Astrocyte of the cerebellum (primary cell): ENCODE results near the gene PSG6.
"Not testable (repeated sequence)": the region's sequence is repeated elsewhere in the genome, so short reads cannot be mapped to it uniquely, and the experiment has no call there.

Experiments
- DNase-seq: peaks from one replicate; pipeline ENCODE4 v3.0.0-alpha.2; 2011; ENCODE audit warnings: low read depth
- H3K4me3 ChIP-seq: 2 replicates; pipeline ENCODE4 v1.5.1; 2011; ENCODE audit warnings: mild to moderate bottlenecking, low read depth, low read length, moderate library complexity
- in situ Hi-C: cut with HindIII; loops from 2 replicates; pipeline ENCODE4 v1.10.0; 2017; ENCODE audit warnings: low sequenced_read_pairs
- TF ChIP-seq, protein P1 (sequence below): IDR thresholded peaks from 2 replicates; pipeline ENCODE4 v1.5.1; 2012; ENCODE audit warnings: low read length, low read depth, moderate library complexity, mild to moderate bottlenecking; ENCODE audit errors: missing control alignments

PSG6 gene

DNA sequence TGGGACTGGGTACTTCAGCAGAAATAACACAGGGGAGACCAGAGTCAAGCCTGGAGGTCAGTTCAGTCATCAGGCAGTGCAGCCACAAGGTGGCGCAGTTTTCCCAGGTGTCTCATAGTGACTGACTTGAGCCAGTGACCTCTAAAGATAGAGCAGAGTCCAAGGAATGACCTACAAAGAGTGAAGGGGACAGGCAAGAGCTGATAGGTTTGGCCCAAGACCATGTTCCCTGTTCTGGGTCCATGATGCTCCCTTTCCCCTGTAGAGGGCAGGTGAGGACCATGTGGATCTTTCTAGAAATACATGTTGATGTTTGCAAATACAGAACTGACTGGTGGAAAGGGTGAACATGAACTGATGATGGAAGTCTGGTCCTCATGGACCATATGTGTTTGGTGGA, 12.5 kb upstream of the PSG6 start:
- H3K4me3 ChIP-seq, DNase-seq, in situ Hi-C loops: not testable (repeated sequence)
- TF ChIP-seq, protein P1, sequence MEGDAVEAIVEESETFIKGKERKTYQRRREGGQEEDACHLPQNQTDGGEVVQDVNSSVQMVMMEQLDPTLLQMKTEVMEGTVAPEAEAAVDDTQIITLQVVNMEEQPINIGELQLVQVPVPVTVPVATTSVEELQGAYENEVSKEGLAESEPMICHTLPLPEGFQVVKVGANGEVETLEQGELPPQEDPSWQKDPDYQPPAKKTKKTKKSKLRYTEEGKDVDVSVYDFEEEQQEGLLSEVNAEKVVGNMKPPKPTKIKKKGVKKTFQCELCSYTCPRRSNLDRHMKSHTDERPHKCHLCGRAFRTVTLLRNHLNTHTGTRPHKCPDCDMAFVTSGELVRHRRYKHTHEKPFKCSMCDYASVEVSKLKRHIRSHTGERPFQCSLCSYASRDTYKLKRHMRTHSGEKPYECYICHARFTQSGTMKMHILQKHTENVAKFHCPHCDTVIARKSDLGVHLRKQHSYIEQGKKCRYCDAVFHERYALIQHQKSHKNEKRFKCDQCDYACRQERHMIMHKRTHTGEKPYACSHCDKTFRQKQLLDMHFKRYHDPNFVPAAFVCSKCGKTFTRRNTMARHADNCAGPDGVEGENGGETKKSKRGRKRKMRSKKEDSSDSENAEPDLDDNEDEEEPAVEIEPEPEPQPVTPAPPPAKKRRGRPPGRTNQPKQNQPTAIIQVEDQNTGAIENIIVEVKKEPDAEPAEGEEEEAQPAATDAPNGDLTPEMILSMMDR, result peak; percentile 47

DNA sequence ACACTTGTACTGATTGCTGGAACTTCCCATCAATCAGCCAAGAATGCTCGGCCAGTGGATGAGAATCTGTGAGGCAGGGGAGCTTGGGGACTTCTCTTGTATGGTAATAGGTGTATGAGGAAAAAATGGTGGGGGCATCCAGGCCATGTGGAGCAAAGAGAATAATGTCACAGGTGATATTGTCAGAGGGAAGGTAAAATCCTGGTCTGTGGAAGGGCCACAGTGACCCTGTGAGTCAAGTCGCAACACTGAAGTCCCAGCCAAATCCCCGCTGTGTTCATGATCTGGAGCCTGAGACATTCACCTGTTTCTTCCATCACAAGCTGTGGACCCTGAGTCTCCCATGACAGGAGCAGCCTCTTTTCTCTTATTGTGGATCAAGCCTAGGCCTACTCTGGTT, 11.2 kb upstream of the PSG6 start:
- H3K4me3 ChIP-seq, result no peak overlapping the region
- in situ Hi-C loops, result no loop called here
- TF ChIP-seq, protein P1, result no peak
- no peak for DNase-seq

DNA sequence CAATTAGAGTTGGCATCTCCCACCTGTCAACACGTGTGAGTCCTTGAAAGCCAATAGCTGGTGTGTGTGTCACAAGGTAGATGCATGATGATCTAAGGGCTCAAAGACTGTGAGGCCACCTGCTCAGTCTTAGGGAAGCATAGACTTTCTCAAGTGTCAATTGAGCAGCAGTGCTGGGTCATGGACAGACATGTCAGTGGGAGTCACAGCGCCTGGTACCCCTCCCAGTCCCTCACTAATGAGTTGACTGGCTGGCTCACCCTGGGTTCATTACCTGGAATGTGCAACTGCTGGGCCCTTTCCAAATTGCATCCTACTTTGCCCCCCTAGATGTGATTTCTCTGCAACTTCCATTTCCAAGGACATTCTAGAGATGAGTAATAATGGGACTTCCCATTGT, 9.1 kb upstream of the PSG6 start:
- in situ Hi-C loops, result no loop called here
- no peak for DNase-seq
- no peak overlapping the region for H3K4me3 ChIP-seq
- TF ChIP-seq, protein P1, result no peak

DNA sequence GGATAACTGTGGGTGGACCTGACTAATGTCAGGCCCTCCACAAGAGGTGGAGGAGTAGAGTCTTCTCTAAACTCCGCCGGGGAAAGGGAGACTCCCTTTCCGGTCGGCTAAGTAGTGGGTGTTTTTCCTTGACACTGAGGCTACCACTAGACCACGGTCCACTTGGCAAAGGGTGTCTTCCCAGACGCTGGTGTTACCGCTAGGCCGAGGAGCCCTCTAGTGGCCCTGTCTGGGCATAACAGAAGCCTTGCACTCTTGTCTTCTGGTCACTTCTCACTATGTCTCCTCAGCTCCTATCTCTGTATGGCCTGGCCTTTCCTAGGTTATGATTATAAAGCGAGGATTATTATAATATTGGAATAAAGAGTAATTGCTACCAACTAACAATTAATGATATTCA, 5.4 kb upstream of the PSG6 start:
- TF ChIP-seq, protein P1, result peak; percentile 77
- in situ Hi-C loops, H3K4me3 ChIP-seq: not testable (repeated sequence)
- DNase-seq, result peak; percentile 22

DNA sequence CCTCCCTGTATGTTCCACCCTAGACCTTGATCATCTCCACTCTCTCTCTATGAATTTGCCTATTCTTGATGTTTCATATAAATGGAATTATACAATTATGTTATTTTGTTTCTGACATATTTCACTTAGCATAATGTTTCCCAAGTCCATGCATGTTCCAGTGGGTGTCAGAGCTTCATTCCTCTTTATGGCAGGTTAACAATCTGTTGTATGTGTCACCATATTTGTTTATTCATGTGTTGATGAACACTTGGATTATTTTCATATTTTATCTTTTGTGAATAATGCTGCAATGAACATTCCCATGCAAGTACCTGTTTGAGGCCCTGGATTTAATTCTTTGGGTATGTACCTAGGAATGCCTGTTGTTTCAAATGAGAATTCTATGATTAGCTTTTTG, 3.3 kb upstream of the PSG6 start:
- H3K4me3 ChIP-seq, DNase-seq, in situ Hi-C loops: not testable (repeated sequence)

DNA sequence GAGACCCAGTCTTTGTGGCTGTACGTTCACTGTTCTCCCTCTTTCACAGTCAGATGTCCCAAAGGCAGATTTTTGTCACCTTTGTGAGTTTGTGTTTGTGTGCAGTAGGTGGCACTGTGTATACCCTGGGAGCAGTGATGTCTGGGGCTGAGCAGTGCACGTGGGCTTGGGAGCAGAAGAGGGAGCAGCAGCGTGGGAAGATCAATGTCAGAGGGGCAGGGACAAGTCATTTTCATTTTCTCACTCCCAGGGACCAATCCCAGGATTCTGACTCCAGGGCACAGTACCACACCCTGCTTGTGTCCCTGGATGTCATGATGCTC, 2.0 kb upstream of the PSG6 start:
- H3K4me3 ChIP-seq, result no peak overlapping the region
- no peak for DNase-seq
- in situ Hi-C loops, result no loop called here
- TF ChIP-seq, protein P1, result no peak

DNA sequence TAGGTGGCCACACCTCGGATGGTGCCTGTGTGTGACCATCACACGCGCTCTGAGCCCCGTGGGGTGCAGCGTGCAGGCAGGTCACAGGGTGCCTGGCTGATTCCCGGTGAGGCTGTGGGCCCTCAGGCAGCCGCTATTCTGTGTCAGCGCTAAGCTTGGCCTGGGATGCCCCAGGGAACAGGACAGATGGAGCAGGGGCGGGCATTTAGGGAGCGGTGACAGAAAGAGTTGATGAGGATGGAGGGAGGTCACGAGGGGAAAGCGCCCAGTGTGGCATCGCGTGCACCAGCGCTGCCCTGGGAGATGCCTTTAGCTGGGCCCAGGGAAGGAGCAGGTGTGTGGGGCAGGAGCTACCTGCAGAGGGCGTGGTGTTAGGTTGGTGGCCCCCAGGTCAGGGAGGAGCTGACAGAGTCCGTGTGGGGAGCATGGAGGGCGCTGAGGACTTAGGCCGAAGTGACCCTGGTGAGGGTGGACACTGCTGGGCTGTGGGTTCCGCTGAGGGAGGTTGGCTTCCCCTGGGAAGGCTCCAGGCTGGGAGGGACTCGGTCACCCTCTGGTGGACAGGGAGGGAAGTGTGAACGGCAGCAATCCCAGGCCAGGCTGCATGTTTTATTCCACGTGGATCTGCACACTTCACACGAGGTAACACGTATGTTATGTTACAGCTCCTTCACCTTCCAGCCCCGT, 1.5 kb upstream of the PSG6 start:
- in situ Hi-C loops, result not testable (repeated sequence)

DNA sequence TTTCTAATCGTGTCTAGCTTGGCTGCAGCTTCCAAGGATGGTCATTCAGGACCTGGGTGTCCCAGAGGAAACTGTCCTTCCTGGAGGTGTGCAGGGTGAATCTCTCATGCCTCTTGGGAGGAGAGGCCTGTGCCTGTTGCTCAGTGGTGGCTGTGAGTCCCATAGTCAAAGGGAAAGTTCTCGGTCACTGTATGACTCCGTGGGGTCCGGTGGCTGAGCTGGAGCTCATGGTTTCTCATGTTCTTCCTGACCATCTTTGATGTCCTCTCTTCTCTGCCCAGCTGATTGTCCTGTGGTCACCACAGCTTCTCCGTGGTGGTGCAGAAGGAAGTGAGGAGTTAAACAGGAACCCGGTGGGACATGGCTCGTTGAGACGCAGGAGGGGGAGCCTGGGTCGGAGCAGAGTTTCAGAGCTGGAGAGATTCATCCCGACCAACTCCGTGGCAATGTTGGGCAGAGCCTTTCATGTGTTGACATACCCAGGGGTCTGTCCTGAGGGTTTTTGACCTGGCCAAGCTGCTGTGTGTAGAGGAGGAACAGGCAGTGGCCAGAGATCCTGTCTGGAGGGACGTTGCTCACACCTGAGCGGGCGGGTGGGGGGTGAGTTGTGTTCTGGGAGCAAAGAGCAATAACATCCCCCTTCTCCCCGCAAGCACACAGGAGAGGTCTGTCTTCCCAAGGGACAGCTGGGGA, 829 bp upstream of the PSG6 start:
- in situ Hi-C loops, DNase-seq, H3K4me3 ChIP-seq: not testable (repeated sequence)

More for the DNA sequence above, 1.5 kb upstream of the PSG6 start:
- DNase-seq, H3K4me3 ChIP-seq: not testable (repeated sequence)
- TF ChIP-seq, protein P1, result peak; percentile 37

DNA sequence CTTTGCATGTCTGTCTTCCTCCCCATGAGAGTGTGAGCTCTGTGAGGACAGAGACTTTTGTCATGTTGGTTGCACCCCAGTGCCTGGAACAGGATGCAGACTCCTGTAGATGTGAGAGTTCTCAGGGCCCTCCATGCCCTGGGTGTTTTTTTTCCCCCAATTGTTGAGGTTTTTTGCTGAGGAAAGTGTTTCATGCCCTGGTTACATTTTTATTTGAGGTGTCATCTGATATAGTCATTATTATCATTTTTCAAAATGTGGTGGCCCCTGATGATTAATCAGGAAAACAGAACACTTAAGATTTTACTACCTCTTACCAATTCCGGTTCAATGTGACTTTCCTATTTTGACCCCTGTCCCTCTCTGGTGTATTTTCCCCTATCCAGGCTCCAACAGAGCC, 763 bp downstream of the PSG6 start:
- in situ Hi-C loops, DNase-seq, H3K4me3 ChIP-seq: not testable (repeated sequence)

DNA sequence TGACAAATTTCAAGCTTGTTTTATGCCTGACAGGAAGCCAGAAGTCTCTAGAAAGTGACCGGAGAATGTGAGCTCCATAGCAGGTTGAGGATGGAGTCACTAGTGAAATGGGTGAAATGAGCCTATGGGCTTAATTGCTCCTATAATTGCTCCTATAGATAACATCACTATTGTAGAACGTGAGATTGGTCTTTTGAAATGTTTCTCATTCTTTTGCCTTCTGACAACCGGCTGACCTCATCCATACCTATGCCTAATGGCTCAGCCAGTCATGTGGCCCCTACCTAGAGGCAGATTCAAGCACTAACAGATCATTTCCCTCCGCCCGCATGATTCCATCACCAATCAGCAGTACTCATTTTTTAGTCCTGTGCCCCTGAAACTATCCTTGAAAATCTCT, 4.2 kb downstream of the PSG6 start:
- H3K4me3 ChIP-seq, DNase-seq, in situ Hi-C loops: not testable (repeated sequence)

DNA sequence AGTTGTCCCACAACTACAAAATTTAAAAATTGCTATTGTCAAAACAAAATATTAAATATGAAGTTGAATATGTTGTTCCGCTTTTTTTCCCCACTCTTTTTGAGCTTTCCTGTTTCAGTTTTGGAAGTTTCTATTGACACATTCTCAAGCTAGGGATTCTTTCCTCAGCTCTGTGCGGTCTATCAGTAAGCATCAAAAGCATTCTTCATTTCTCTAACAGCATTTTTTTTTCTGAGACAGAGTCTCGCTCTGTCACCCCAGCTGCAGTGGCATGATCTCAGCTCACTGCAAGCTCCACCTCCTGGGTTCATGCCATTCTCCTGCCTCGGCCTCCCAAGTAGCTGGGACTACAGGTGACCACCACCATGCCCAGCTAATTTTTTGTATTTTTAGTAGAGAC, 4.8 kb downstream of the PSG6 start:
- in situ Hi-C loops, H3K4me3 ChIP-seq, DNase-seq: not testable (repeated sequence)
